ENCODE measurements around the gene ARHGDIA. TPM values are rescaled to one million over a fixed set of nuclear protein-coding genes. Genes with fewer than 3 reads are reported as not detected.

ARHGDIA gene
- total and polyA plus RNA-seq, 2 of the 8 experiments (the other 6 are each of a cell fraction or from before 2014, with no cell fraction given) = 62.4 to 217 TPM

DNA sequence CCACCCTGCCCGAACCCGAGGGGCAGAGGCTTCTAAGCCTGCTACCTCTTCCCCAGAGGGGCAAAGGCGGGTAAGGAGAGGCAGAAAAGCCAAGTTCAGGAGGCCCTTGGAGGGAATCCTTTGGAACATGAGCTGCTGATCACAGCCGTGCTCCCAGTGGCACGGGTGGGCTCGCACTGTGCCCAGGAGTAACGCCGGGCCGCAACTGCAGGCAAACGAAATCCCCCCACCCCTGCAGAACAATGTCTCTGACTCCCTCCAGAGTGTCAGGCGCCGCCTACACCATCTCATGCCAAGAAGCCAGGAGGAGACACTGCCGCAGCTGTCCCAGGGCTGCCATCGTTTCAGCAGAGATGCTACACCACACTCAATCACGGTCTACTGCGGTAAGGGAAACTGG lies 19.7 kb downstream of the ARHGDIA start:
- POLR2A ChIA-PET (ENCODE audit: partially characterized antibody) = interaction anchor here (0.5 to 1.8 kb wide), 4 partner anchors 10 to 25 kb away, joined by 3 to 6 read pairs (median 4); partner anchors contain the start of gene P4HB
- H3K36me3 ChIP-seq (ENCODE audit: control insufficient read depth in 2 of 4, insufficient read depth in 4 of 4, low read length in 3 of 4) = peaks cover 18 to 58% (median 35%) of the 10 kb centered on the region in 4 experiments; a peak in 6 of 8 replicates
- 90% methylated on average over 13 of the region's 16 CpGs; no CpG with 5 or more reads in 1 of the 2 experiments for WGBS, 2 experiments (ENCODE audit: extremely low coverage in 1 of 2, insufficient coverage in 1 of 2, insufficient read length in 1 of 2, insufficient replicate concordance in 2 of 2, low coverage in 1 of 2, low lambda C conversion rate in 2 of 2, missing lambda C conversion rate in 1 of 2)

More for the DNA sequence above, 19.7 kb downstream of the ARHGDIA start:
- no peaks in the 10 kb centered on the region; a peak in 1 of 7 replicates for H3K27me3 ChIP-seq (replicated peaks in 1 of 4; ENCODE audit: control insufficient read depth in 3 of 4, extremely low read depth in 1 of 4, insufficient read depth in 3 of 4, low read length in 3 of 4)
- H4K8ac ChIP-seq (ENCODE audit: extremely low read depth, insufficient read depth, low read length) = no peak overlapping the region
- no peak overlapping the region for H3K18ac ChIP-seq (ENCODE audit: extremely low read depth, low read length)
- H3K4me1 ChIP-seq (replicated peaks in 1 of 4; ENCODE audit: control insufficient read depth in 3 of 4, insufficient read depth in 4 of 4, low read length in 3 of 4) = no peaks in the 10 kb centered on the region
- no peak overlapping the region for H2BK5ac ChIP-seq (ENCODE audit: low read depth, low read length)
- H3K23ac ChIP-seq (ENCODE audit: insufficient read length) = no peak overlapping the region
- H2BK15ac ChIP-seq (ENCODE audit: low read length) = no peak overlapping the region
- H4K91ac ChIP-seq (replicated peaks; ENCODE audit: insufficient read length, low read length) = no peak overlapping the region
- no peak overlapping the region for H3K9ac ChIP-seq (replicated peaks in 1 of 4; ENCODE audit: extremely low read depth in 1 of 4, low read depth in 3 of 4, low read length in 3 of 4)
- no peak overlapping the region for H3K14ac ChIP-seq (ENCODE audit: insufficient read length)
- no peak overlapping the region for H4K5ac ChIP-seq (ENCODE audit: insufficient read length, low read depth, low read length)
- no peak overlapping the region for H3K4me3 ChIP-seq (ENCODE audit: extremely low read depth in 1 of 4, insufficient read depth in 2 of 4, low read depth in 3 of 4, low read length in 4 of 4)
- H3K79me1 ChIP-seq (ENCODE audit: low read depth, low read length) = peaks cover 5% of the 10 kb centered on the region
- no peak overlapping the region for H2BK12ac ChIP-seq (ENCODE audit: low read depth, low read length)
- DNase-seq (ENCODE audit: low read depth in 1 of 2, low spot score in 2 of 2) (no peak), FAIRE-seq (no peak)
- no peaks in the 10 kb centered on the region; a peak in 1 of 4 replicates for H3K79me2 ChIP-seq (ENCODE audit: control insufficient read depth in 1 of 2, insufficient read depth in 2 of 2, low read length in 2 of 2)
- H3K4me2 ChIP-seq (ENCODE audit: insufficient read depth in 1 of 2, low read depth in 2 of 2, low read length in 2 of 2) = no peak overlapping the region
- no peak overlapping the region for H2AFZ ChIP-seq (ENCODE audit: low read length)
- H3K23me2 ChIP-seq (ENCODE audit: low read depth, low read length) = no peaks in the 10 kb centered on the region
- no peak overlapping the region for H2BK120ac ChIP-seq (replicated peaks; ENCODE audit: low read depth, low read length)
- H3K9me3 ChIP-seq (ENCODE audit: insufficient read depth in 2 of 2, low read depth in 1 of 2, low read length in 1 of 2) = no peaks in the 10 kb centered on the region
- TF ChIP-seq KDM5A (IDR thresholded peaks at IDR 0.05; ENCODE audit: low read length) (no peak), KDM4A (IDR thresholded peaks at IDR 0.05; ENCODE audit: low read depth, low read length, severe bottlenecking) (no peak), SUZ12 (IDR thresholded peaks at IDR 0.05; ENCODE audit: low read length) (no peak), RNF2 (IDR thresholded peaks at IDR 0.05; ENCODE audit: borderline replicate concordance, low read depth, low read length, missing control alignments, poor library complexity, severe bottlenecking) (no peak), ASH2L (IDR thresholded peaks at IDR 0.05; ENCODE audit: low read length) (no peak)
- TF ChIP-seq, protein P1, sequence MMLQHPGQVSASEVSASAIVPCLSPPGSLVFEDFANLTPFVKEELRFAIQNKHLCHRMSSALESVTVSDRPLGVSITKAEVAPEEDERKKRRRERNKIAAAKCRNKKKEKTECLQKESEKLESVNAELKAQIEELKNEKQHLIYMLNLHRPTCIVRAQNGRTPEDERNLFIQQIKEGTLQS (IDR thresholded peaks at IDR 0.05; ENCODE audit: insufficient read depth, low read depth, low read length) = no peak
- CTCF ChIA-PET (ENCODE audit: partially characterized antibody) = interaction anchor here (1.1 to 2.3 kb wide), 4 partner anchors 8 to 29 kb away, joined by 3 to 6 read pairs (median 4); no protein-coding TSS in a partner anchor
- peaks cover 5 to 14% of the 10 kb centered on the region in 2 experiments for H4K20me1 ChIP-seq (replicated peaks in 1 of 2; ENCODE audit: control insufficient read depth in 1 of 2, insufficient read depth in 2 of 2, low read length in 2 of 2)
- no peak overlapping the region for H2BK20ac ChIP-seq (ENCODE audit: low read length)
- H3K4ac ChIP-seq (replicated peaks; ENCODE audit: insufficient read length, low read depth, low read length) = no peak overlapping the region
- H2AK5ac ChIP-seq (ENCODE audit: low read depth, low read length) = no peak overlapping the region
- no peak overlapping the region for H3K56ac ChIP-seq (replicated peaks; ENCODE audit: insufficient read length, low read depth, low read length)
- no peak overlapping the region for H3K27ac ChIP-seq (ENCODE audit: low read depth, low read length)
